22Rv1 (cell line): Measurements from ENCODE around the gene RASGRF1.
"Not testable (repeated sequence)": the region's sequence is repeated elsewhere in the genome, so short reads cannot be mapped to it uniquely, and the experiment has no call there.

Experiments used
- H3K27ac ChIP-seq: fragments of 450-650 bp; 2 replicates; pipeline ENCODE4 v1.5.1; 2017
- CTCF ChIP-seq: fragments of 450-650 bp; IDR thresholded peaks from 2 replicates; pipeline ENCODE4 v1.5.1; 2017; ENCODE audit warnings: mild to moderate bottlenecking
- ZFX ChIP-seq: fragments of 450-650 bp; IDR thresholded peaks from 2 replicates; pipeline ENCODE4 v1.6.1; 2017; ENCODE audit warnings: antibody characterized with exemption, borderline replicate concordance

The RASGRF1 gene

GRCh38 chr15:79031201-79031600, 59.4 kb downstream of the RASGRF1 start:
- H3K27ac ChIP-seq, result no peak overlapping the region
- TF ChIP-seq CTCF (no peak), ZFX (no peak)

GRCh38 chr15:79030470-79030869, 60.1 kb downstream of the RASGRF1 start:
- no peak overlapping the region for H3K27ac ChIP-seq
- TF ChIP-seq ZFX, result no peak
- TF ChIP-seq CTCF, result no peak

GRCh38 chr15:79028411-79028964, 62.1 kb downstream of the RASGRF1 start:
- TF ChIP-seq CTCF (peak; percentile 88), ZFX (no peak)
- no peak overlapping the region for H3K27ac ChIP-seq

GRCh38 chr15:79027532-79028410, 62.8 kb downstream of the RASGRF1 start:
- TF ChIP-seq ZFX (no peak), CTCF (no peak)
- no peak overlapping the region for H3K27ac ChIP-seq

GRCh38 chr15:79025802-79026201, 64.8 kb downstream of the RASGRF1 start:
- no peak for TF ChIP-seq CTCF
- TF ChIP-seq ZFX, result no peak
- no peak overlapping the region for H3K27ac ChIP-seq

- H3K27ac ChIP-seq, result no peak overlapping the region
- TF ChIP-seq CTCF (no peak), ZFX (no peak)
Observed at GRCh38 chr15:79025201-79025600, 65.4 kb downstream of the RASGRF1 start.

- H3K27ac ChIP-seq, result not testable (repeated sequence)
Observed at GRCh38 chr15:79024493-79024892, 66.1 kb downstream of the RASGRF1 start.
